GM21423 (cell line): ENCODE results near the gene DPYD.
"Not testable (repeated sequence)": the region's sequence is repeated elsewhere in the genome, so short reads cannot be mapped to it uniquely, and the experiment has no call there.

Experiments
- ATAC-seq: cut with Tn5 transposase; IDR thresholded peaks from one replicate; pipeline ENCODE4 v1.9.1; 2021; ENCODE audit warnings: mild to moderate bottlenecking, moderate library complexity; ENCODE audit not compliant: unreplicated experiment

Gene DPYD

GRCh38 chr1:97382206-97382605 lies 538.6 kb downstream of the DPYD start:
- no peak for ATAC-seq

DNA sequence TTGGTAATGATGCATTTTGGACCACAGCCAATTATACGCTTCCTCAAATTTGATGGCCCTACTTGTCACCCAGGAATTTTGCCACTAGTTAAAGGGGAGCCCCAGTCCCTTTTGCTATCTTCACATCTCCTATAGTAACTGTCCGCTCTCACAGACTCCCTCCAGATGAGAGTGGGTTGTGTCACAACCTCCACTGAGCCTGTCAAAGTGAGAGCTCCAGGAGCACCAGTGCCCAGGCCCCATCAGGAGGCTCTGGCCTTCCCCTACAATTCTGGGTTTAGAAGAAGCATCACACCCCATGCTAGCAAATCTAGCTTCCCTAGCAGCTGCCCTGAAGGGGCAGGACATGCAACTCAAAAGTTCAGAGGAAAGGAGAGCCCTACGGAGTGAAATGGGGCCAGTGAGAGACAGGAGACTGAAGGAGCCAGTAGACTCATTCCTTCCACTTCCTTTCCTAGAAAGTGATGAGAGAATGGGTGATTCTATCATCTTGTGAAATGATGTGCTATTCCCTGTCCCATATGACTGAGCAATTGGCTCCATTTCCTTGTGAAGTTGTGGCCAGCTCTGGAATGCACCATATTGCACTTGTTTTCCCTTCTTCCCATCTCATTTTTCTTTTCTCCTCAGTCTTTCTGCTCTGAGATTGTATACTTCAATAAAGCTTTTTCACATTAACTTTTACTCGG lies 541.3 kb downstream of the DPYD start:
- ATAC-seq = no peak

DNA sequence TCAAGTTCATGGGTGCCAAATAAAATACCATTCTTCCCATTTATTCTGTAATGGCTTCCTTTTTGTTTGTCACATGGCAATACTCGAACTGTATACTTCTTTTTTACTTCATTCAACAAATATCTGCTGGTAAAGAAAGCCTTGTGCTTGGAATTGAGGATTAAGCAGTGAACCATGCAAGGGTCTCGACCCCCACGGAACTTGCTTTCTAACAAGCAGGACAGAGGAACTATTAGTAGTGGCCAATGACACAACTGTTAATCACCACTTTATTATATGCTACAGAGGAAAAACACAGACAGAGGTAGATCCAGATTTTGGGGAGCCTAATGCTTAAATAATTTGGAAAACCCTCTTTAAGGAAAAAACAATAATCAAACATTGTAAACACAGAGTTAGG lies 542.2 kb downstream of the DPYD start:
- ATAC-seq = no peak

GRCh38 chr1:97377432-97378034 lies 543.3 kb downstream of the DPYD start:
- no peak for ATAC-seq

- ATAC-seq = no peak
These were observed 547.8 kb downstream of the DPYD start for GRCh38 chr1:97373000-97373399.

GRCh38 chr1:97372531-97372930 lies 548.3 kb downstream of the DPYD start:
- ATAC-seq = no peak

GRCh38 chr1:97368296-97368695 lies 552.5 kb downstream of the DPYD start:
- ATAC-seq = no peak

GRCh38 chr1:97366984-97367383 lies 553.9 kb downstream of the DPYD start:
- no peak for ATAC-seq

GRCh38 chr1:97365026-97365425 lies 555.8 kb downstream of the DPYD start:
- ATAC-seq = no peak

GRCh38 chr1:97364086-97364485 lies 556.7 kb downstream of the DPYD start:
- ATAC-seq = no peak

DNA sequence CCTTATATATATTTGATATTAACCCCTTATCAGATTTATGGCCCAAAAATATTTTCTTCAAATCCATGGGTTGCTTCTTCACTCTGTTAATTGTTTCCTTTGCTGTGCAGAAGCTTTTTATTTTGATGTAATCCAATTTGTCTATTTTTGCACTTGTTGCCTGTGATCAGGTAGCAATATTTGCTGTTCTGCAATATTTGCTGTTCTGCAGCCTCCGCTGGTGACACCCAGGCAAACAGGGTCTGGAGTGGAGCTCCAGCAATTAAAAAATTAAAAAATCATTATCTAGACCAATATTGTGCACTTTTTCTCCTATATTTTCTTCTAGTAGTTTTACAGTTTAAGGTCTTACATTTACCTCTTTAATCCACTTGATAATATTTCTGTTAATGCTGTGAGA lies 564.5 kb downstream of the DPYD start:
- no peak for ATAC-seq

DNA sequence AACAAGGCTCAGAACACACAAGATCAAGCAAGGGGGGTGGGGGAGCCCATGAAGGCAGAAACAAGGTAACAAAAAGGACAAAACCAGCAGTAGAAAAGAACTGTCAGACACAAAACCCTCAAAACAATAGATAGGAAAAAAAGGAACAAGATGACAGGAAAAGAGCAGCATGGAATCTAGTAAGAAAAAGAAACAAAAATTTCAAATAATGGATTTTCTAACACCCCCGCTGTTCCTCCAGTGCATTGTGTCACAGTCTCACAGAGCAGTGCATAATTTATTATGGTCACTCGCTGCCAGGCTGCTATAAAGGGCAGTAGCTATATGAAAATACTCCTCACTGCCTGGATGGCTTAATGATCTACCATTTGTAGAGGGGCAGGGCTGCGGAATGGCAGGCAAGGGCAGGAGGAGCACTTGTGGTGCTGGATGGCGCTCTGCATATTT lies 567.9 kb downstream of the DPYD start:
- no peak for ATAC-seq

GRCh38 chr1:97351846-97352245 lies 569.0 kb downstream of the DPYD start:
- no peak for ATAC-seq

- no peak for ATAC-seq
These were observed 570.2 kb downstream of the DPYD start for GRCh38 chr1:97350662-97351061.

DNA sequence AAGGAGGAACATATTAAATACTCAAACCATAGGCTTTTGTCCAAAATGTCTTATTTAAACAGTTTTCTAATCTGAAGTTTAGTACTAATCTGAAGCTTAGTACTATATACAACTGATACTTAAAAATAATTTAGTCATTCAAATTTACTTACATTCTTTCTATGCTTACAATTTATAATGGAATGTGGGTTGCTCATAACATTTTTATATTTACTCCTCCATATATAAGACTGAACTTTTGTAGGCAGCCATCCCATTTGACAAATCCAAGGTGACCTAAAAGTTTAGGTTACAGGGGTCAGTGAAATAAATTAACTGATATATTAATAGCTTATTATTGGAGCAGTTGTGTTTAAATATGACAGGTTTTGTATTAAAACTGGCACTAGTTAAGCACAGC lies 570.6 kb downstream of the DPYD start:
- ATAC-seq = no peak

DNA sequence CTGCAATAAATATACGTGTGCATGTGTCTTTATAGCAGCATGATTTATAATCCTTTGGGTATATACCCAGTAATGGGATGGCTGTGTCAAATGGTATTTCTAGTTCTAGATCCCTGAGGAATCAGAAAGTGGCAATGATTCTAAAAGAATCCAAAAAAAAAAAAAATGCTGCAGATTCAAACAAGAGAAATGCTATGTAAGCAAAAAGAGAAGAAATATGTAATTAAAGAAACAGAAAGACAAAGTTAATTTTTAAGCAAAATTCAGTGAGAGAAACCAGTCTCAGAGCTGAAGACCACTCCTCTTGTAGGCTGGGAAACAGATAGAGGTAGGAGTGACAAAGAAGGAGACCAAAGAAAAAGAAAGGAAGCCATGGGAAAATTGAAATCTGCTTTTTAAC lies 571.0 kb downstream of the DPYD start:
- ATAC-seq = not testable (repeated sequence)

DNA sequence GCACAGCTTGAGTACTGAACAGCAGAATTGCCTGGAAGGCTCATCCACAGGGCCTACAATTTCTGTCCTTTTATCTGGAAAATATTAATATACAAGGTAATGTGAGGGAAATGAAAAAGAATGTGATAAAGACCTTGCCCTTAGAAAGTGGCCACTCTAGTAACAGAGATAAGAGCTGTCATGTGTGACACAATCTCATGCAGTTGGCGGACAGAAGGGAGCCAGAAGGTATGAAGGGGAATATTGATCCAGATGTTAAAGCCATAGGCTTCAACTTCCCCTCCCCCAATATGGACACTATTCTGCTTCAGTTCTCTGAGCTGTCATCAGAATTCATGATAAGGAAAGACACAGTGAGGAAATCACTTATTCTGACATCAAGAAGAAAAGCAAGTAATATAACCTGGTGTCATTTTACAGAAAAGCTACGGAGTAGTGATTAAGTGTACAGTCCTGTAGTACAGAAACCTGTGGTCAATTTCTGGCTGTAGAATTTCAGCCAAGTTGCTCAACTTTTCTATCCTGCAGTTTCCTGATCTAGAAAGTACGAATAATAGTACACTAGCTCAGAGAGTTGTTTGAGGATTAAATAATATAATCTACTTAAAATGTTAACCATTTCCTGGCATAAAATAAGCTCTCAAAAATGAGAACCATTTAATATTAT lies 572.1 kb downstream of the DPYD start:
- ATAC-seq = no peak

DNA sequence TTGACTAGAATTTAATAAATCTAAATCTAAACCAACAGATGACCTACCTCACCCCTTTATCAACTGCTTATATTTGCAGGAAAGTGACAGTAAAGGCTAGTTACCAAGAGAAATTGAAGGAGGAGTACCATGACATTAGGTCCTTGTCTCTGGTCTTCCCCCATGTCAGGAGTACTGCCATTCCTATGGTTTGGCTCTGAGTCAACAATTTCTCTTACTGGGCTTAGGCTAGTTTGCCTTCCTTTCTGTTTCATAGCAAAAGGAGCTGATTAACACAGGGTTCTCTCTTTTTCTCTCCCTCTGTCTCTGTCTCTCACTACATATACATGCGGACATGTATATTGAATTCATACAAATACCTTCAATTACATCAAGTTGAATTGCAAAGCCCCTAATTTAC lies 579.9 kb downstream of the DPYD start:
- no peak for ATAC-seq

DNA sequence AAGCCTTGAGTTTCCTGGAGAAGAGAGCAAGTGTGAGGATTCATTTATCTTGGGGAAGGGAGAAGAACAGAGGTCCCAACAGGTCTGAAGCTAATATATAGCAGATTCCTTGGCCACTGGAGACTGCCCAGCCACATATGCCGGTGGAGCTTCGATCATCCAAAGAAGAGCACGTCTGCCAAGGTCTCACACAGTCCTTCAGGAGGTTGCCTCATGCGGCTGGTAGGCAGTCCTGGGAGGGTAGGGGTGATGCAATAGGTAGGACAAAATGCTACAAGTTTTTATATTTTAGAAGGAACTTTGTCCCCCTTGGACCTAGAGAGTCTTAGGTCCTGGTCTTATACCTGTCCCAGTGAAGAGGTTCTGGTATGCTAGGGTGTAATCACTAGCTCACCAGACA lies 582.5 kb downstream of the DPYD start:
- no peak for ATAC-seq

GRCh38 chr1:97337250-97338030 lies 583.4 kb downstream of the DPYD start:
- ATAC-seq = no peak

- no peak for ATAC-seq
These were observed 586.4 kb downstream of the DPYD start for GRCh38 chr1:97334454-97334853.

GRCh38 chr1:97332716-97333115 lies 588.1 kb downstream of the DPYD start:
- ATAC-seq = no peak
